Measurements from ENCODE around the gene EXOSC7.

Gene EXOSC7

DNA sequence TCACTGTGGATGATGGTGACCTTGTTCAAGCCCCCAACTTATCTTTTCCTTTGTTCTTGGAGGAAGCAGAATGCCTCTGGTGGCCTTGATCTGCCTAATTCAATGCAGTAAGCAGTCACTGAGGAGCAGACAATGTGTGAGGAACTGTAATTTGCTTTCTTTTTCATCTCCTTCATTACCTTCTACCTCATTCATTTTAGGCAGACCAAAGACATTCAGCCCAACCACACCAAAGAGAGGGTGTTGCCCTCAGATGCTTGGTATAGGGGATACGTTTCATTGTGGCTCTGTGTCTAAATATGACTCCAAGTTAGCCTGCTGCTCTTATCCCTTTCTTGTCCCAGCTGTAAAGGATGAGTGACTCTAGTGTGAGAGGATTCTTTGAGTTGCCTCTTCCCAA is 15.3 kb downstream of the EXOSC7 start:
- intact Hi-C loops (cut with DNase I) = no loop called here
- DNase-seq = no peak

DNA sequence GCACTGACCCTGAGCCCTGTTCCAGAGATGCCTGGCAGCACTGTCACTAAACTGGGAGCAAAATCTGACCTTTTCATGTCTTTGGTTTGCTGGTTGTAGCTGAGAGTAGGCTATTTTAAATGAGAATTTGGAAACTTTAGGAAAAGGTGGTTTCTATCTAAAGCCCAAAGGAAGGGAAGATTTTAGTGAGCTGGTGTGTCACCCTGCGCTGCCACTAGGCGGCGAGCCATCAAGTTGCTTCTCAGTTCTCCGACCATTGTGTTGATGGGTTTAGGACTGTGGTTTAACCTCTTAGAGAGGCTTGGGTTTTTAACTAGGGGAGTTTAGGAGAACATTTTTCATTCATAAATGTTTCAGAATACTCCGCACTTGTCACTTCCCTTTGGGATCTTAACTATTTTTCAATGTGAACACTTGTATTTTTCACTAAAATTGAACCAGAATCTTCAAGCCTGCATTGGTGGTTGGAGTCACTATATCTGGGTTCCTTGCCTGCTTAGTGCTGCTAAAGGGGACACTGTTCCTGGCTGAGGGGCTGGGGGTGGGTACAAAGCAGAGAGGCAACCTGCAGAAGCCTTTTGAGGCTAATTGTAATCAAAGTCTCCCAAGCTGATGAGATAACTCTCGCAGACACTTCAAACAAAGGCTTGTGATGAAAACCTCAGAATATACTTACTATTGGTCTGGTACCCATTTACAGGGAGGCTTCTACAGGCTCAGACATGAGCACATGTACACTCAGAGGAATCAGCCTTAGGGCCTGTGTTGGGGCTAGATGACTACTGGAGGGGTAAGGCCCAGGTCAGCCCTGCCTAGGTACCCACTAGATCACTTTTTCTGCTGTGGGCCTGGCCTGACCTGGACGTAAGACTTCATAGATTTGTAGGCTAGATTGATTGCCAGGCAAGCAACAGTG is 16.8 kb downstream of the EXOSC7 start:
- intact Hi-C loops (cut with DNase I) = no loop called here
- DNase-seq = no peak

DNA sequence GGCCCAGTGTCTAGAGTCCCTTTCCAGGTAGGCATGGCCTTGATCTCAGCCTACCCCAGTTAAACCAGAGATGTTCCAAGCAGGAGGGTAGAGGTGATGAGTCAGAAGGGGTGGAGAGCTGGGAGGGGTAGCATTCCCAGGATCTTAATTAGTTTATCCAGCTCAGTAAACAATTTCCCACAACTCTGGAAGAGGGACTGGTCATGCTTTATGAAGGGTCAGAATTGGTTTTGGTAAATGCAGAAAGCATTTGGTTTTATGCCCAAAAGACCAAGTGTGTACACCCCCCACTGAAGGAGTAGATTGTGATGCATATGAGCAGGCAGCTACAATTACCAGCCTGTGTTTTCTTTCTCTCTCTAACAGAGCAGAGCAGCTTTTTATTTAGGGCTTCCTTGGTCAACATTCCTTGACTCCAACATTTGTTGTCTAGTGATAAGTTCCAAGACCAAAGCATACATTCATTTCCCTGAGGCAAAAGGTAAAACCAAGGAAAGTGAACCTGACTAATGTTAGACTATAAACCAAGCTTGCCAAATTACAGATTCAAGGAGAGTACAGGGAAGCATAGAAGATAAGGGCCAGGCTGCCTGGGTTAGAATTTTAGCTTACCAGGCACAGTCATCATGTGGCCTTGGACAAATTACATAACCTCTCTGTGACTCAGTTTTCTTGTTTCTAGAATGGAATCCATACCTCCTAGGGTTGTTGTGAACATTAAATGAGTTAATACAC is 17.6 kb downstream of the EXOSC7 start:
- intact Hi-C loops (cut with DNase I) = no loop called here
- no peak for DNase-seq

DNA sequence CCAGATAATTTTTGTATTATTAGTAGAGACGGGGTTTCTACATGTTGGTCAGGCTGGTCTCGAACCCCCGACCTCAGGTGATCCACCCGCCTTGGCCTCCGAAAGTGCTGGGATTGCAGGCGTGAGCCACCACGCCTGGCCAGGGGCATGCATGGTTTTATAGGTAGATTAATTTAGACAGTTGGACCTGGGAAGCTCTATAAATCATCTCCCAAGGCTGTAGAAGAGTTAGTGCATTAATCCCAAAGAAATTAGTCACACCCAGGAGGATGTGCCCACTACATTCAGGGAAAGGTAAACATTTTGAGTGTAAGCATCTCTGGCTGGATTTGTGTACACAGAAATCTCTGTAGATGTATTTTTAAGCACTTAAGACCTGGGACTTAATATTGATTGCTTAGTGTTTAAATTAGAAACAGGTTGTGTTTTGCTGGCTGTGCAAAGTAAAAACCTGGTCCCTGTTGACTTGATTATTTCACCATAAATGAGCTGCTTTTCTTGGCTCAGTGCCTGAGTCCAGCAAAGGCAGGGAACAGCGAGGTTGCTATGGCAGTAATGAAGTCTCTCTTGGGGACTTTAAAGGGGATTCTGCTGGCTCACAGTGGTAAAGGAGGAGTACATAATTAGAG is 19.2 kb downstream of the EXOSC7 start:
- DNase-seq = peak in 1 of 10 donors; percentile 17
- intact Hi-C loops (cut with DNase I) = no loop called here

DNA sequence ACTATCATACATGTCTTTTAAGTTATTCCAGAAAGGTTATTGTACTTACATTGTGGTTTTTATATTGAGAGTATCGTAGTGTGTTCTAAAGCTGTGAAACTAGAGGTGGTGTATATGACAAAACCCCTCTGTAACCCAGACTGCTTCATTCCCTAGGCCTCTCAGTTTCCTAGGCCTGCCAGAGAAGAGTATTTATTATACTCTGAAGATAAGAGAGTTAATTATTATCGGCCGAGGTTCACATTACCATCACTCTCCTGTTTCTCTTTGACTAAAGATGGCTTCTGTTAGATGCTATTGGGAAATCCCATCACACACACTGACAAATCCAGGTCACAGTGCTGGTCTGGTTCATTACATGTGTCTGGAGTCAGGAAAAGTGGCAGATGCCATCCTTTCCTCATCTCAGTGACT is 20.5 kb downstream of the EXOSC7 start:
- intact Hi-C loops (cut with DNase I) = no loop called here
- no peak for DNase-seq

DNA sequence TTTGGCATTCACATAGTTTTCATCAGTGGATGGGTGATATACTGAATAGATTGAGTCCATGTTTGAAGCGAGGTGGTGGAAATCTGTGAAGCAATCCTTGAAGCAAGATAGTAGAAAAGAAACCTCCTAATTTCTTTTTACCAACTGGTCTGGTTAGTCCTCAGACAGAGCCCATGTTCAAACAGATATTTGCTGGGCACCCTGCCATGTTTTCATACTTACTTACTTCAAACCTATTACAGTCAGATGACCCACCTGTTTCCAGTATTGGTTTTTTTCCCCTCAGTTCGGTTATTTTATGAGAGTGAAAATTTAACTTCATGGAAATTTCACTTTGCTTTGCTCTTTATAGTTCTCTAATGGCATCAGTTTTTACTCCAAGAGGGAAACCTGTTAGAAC is 23.7 kb downstream of the EXOSC7 start:
- intact Hi-C loops (cut with DNase I) = no loop called here

DNA sequence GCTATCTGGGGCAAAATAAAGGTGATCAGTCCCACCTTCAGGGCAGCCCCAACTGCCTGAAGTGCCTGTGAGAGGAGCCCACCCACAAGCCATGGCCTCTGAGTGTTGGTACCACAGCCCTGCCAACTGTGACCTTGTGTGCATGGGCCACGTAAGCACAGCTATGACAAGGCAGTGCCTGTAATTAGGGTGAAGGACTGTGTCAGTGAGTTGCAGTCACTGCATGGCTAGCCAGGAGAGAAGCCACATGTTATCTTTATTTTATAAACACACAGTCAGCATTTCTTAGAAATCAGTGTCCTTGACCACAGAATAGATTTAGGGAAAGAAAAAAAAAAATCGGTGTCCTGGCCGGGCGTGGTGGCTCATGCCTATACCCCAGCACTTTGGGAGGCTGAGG is 24.8 kb downstream of the EXOSC7 start:
- no peak for DNase-seq
- intact Hi-C loops (cut with DNase I) = no loop called here

More for the DNA sequence above, 23.7 kb downstream of the EXOSC7 start:
- no peak for DNase-seq

DNA sequence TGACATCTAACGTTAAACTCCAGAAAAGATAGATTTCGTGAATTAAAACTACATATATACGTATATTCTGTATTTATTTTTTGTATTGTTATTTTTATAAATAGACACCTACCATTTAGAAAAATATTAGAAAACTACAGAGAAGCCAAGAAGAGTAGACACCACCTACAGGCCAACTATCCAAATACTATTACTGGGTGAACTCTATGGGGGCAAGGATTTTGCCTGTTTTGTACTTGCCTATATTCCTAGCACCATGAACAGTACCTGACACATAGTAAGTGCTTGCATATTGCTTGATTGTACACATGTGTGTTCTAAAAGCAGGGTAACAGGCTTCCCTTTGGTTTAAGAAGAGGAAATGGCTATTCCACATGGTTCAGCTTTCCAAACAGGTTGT is 25.7 kb downstream of the EXOSC7 start:
- intact Hi-C loops (cut with DNase I) = no loop called here
- DNase-seq = no peak

DNA sequence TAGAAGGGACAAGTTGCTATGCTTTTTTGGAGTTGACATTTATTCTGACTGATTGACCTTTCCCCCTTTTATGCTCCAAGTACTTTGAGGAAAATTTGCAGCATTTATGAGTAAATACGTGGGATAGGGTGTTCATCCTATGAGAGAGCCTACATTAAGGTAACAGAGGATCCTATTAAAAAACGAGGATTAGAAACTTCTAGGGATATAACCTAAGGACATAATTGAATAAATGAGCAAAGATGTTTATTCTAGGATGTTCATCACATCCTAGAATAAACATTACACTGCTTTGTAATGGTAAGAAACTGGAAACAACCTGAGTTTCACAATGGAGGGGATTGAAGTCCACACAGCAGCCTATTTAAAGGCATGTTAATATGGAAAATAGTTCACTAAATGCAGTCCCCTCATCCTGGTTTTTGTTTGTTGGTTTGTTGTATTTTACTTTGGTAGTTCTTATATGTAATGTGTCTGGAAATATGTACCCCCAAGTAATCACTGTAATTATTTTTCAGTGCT is 26.2 kb downstream of the EXOSC7 start:
- intact Hi-C loops (cut with DNase I) = no loop called here

DNA sequence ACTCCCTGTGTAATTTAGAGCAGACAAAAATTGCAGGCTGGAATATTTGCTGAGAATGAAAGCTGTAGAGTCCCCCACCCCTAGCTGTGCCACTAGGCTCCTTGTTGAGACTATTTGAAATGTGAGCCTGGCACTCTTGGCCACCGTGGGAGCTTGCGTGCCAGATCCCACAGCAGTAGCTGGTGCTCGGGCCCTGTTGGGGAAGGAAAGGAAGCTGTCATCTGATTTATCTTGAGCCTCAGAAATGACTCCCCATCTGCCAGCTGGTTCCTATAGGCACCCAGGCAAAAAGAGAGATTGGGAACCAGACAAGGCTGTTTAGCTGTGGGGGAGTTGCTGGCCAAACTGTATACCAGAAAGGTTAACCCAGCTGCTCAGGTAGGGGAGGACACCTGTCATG is 26.7 kb downstream of the EXOSC7 start:
- intact Hi-C loops (cut with DNase I) = no loop called here
- no peak for DNase-seq

More for the DNA sequence above, 26.2 kb downstream of the EXOSC7 start:
- no peak for DNase-seq

DNA sequence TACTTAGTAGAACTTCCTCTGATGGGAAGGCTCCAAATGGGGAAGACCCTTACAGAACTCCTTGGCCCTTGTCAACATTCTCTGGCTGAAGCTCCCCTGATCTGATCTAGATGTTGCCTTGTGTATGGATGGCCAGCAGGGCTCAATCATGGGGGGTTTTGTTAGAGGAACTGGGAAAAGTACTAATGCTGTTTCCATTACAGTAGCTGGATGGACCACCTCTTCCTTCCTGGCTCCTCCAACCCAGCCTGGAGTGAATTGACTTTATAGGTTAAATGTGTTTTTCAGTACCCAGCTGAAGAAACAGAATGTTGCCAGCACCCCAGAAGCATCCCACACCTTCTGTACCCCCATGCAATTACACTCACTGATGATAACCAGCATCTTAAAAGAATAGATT is 27.4 kb downstream of the EXOSC7 start:
- intact Hi-C loops (cut with DNase I) = no loop called here
- DNase-seq = no peak

DNA sequence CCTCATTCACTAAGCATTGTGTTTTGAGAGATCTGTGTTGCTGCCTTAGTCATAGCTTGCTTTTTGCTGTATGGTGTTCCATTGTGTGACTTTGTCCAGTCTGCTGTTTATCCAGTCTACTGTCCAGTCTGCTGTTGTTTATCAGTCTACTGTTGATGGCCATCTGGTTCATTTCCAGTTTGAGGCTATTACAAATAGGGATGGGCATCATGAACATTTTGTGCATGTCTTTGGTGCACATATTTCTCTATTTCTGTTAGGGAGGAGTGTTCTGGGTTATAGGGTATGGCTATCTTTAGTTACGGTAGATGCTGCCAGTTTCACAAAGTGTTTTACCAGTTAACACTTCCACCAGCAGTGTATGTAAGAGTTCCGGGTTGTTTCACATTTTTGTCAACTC is 27.8 kb downstream of the EXOSC7 start:
- no peak for DNase-seq

DNA sequence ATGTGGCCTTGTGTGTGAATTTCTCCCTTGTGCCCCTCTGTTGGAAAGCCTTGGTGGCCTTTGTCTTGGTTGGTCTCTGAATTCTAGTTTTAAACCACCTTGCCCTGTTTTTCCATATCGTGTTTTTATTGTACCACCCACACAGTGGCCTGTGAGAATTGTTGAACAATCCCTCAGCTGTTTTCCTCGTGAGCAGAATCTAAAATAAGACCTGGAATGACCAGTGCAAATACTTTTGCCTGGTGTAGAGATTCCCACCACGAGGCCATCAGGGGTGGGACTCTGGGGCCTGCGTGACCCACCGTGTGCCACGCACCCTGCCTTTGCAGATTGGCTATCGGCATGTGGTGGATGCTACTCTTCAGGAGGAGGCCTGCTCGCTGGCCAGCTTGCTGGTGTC is 31.0 kb downstream of the EXOSC7 start:
- intact Hi-C loops (cut with DNase I) = no loop called here
- no peak for DNase-seq

More for the DNA sequence above, 27.8 kb downstream of the EXOSC7 start:
- intact Hi-C loops (cut with DNase I) = no loop called here

DNA sequence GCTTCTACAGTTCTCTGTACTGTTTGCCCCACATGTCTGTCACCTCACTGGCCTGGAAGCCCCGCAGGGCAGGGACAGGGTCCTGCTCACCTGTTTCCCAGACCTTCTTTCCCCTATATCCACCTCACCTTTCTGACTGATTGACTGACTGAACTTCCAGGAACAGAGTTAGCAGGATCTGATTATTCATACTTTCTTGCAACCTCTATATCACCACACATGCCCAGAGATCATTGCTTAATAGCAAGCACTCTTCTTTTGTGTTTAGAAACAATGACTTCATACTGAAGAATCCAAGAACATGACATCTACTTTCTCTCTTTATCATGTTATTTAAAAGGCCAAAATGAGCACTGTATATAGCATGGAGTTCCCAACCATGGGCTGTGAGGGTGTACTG is 32.1 kb downstream of the EXOSC7 start:
- intact Hi-C loops (cut with DNase I) = no loop called here
- DNase-seq = no peak

DNA sequence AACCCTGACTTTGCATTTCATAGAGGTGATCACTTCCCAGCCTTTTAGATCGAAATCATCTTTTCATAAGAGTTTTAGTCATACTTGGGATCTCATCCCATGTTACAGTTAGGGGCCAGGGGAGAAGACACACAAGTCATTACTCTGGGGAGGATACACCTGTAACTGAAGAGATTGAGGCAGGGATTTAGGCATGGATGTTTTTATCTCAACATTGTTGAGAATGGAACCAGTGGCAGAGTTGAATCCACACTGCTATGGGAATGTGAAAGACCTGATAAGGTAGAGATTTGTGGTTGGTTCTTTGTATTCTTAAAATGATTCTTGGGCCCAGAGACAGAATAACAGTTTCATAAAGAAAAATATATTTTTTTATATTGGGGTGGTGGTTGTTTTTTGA is 33.8 kb downstream of the EXOSC7 start:
- no peak for DNase-seq
- intact Hi-C loops (cut with DNase I) = no loop called here

DNA sequence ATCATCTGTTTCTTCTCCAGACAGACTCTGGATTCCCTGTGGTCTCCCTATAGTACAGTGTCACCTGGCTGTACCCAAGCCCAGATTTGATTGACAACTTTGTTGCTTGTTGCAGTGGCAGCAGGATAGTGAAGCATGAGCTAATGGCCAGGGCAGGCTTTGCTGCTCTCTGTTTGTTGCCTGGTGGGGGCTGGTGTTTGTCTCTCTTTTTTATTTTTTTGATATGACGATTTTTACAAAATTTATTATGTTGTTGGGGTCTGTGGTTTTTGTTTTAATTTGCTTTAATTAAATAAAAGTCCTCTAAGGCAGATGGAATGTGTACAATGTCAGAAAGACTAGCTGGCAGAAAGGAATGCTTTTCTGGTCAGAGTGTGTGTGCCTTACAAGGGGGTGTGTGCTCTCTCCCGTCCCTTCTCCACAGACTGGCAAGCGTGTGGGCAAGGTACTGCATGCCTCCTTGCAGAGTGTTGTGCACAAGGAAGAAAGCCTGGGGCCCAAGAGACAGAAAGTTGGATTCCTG is 34.8 kb downstream of the EXOSC7 start:
- intact Hi-C loops (cut with DNase I) = no loop called here
- DNase-seq = no peak

DNA sequence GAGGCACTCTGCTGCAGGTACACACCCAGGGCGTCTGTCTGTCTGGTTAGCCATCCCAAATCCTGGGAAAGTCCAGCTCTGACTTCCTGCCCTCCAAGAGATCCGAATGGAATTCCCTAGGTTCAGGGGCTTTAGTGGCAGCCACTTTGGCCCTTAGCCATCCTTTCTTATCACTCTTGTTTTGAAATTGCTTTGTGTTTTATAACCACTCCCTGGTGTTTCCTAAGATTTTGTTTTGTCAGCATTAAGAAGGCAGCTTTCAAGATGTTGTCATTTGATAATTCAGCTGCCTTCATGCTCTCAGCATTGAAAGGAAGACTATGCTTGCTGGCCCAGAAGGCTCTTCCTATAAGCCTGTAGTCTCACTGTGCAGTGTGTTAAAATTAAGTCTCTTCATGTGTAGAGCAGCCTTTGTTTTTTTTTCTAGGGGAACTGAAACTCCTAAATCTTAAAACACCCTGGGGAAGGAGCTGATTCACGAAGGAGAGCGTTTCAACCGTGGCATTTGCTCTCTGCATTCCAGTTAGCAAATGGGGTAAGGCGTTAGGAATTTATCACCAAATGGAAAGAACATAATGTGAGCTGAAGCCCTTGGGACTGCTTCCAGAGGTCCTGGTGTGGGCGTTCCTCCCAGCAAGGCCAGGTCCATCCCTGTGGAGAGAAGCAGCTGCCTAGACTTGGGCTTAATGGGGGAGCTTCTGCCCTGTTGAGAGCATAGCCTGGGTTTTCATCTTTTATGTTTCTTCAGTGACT is 35.9 kb downstream of the EXOSC7 start:
- DNase-seq = no peak
- intact Hi-C loops (cut with DNase I) = no loop called here

DNA sequence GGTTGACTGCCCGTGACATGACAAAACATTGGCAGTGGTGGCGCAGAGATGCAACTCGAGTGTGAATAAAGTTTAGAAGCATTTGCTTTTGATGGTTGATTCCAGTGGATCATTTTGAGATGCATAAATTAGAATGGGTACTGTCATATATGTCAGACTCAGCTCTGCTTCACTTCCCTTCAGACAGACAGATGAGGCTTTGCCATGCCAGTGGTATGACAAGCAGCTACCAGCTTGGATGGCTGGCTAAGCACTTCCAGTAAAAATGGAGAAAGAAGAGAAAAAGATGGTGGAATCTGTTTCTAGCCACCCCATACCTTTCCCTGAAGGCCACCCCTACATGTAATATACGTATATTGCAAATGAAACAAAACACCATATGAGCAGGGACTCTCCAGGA is 36.5 kb downstream of the EXOSC7 start:
- intact Hi-C loops (cut with DNase I) = no loop called here
- no peak for DNase-seq

DNA sequence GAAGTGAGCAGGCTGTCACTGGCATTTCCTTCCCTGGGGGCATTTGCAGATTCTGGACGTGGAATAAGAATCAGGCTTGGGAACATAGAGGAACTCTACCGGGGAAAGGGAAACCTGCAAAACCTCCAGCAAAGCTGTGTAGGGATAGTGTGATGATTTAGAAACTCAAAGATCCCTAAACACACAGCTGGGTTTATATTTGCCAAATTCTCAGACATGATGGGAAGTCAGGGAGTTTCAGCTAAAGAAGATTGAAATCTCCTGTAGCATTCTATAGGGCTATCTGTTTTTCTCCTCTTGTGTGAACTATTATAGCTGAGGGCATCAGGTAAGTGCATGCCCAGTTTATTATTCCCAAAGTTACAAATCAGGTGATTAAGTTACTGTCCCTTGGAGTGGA is 40.9 kb downstream of the EXOSC7 start:
- intact Hi-C loops (cut with DNase I) = no loop called here
- no peak for DNase-seq

DNA sequence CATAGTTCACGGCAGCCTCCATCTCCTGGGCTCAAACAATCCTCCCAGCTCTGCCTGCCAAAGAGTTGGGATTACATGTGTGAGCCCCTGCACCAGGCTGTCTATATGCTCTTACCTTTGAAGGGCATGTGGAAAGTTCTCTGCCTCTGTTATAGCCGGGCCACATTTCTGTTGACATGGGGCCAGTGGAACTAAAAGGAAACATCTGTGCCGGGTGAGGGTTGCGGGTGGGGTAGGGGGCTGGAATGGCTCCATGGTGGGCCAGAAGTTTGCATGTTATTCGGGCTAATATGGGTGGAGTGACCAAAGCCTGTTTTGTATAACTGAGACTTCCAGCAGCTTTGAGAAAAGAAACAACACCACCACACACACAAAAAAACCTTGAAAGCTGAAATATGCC is 41.8 kb downstream of the EXOSC7 start:
- intact Hi-C loops (cut with DNase I) = no loop called here
- no peak for DNase-seq
